Raji (cell line): ENCODE results near the gene GRIK1.

Experiments
- POLR2A ChIP-seq: IDR thresholded peaks from 2 replicates; pipeline ENCODE4 v1.6.1; 2011; ENCODE audit warnings: low read depth, low read length, control low read depth; ENCODE audit not compliant: insufficient read depth

The GRIK1 gene

DNA sequence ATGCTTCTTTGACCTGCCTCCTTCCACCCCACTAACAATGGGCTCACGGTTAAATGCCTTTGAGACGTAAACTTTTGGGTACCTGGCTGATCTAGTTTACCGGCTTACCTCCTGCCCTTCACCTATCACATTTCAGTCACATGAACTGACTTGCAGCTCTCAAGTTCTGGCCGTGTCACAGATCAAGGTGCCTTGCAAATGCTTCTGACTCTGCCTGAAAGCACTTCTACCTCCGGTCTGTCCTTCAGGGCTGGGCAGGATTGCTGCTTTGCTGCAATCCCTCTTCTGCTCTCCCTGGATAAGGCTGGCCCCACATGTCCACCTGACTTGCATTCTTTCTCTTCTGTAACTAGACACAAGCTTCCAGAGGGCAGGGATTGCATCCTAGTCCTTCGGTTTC is 69.0 kb downstream of the GRIK1 start:
- TF ChIP-seq POLR2A = no peak

DNA sequence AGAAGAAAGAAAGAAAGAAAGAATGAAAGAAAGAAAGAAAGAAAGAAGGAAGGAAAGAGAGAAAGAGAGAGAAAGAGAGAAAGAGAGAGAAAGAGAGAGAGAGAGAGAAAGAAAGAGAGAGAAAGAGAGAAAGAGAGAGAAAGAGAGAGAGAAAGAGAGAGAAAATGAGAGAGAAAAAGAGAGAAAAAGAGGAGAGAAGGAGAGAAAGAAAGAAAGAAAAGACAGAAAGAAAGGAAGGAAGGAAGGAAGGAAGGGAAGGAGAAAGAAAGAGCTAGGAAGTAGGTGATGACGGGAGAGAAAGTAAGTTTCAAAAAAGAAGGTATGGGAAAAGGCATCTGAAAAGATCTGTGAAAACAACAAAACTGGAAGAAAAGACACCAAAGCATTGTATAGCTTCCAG is 72.0 kb downstream of the GRIK1 start:
- TF ChIP-seq POLR2A = no peak

DNA sequence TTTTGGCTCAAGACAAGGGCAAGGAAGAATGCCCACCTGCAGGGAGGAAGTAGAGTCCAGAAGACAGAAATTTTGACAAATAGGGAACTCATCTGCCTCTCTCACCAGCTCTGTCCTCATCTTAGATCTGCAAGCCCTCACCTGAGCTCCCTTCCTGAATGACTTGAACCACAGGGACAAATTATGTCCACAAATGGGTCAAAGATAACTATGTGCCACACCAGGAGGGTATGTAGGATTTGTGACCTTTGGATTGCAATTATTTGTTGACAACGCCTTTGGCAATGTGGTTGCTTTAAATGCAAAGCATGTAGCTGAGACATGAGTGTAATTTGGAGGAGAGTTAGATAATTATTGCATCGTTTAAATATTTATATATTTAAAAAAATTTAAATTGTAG is 79.5 kb downstream of the GRIK1 start:
- TF ChIP-seq POLR2A = no peak

DNA sequence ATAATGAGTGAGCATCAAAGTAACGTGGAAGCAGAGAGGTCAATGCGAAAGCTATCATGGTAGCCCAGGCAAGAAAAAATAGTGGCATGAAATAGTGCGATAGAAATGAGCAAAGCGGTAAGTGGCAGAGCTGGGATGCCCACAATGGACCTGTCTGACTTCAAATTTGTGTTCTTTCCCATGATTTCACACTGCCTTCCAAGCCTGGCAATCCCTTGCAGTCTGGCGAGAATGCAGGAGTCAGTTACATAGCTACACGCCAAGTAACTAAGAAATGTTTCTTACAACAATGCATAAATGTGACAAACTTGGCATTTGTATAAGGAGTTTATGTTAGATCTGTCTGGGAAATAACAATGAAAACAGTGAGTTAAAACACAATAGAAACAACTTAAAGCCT is 82.6 kb downstream of the GRIK1 start:
- no peak for TF ChIP-seq POLR2A

DNA sequence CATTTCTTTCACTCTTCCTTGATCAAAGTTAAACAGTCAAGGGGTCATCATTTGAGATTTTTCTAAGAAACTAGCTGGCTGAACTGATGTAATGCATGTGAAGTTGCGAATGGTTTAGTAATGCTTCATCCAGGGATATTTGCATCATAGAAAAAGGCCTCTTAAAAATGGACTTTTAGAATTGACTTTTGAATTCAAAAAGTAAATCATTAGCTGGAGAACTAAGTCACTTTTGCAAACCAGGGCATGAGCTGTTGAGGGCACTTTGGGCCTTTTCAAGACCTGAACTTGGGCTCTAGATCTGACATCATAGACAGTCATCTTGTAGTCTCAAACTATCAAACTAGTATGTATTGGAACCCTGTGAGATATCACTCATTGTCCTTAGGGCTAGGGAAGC is 85.0 kb downstream of the GRIK1 start:
- TF ChIP-seq POLR2A = no peak

DNA sequence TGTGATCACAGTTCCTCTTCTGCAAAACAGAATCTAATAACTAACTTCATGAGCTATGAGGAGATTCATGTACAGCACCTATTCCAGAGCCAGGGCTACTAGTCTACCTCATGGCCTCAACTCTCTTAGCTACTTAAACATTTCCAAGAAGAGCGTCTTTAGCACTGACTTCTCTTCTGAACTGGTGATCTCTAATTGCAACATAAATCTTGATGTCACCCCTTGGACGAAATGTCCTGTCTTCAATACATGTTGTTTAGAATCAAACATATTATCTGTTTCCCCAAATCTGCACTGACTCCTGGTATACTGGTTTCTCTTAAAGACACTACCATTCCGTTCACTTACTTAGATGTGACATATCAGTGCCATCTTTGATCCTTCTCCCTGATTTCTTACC is 88.2 kb downstream of the GRIK1 start:
- TF ChIP-seq POLR2A = no peak

DNA sequence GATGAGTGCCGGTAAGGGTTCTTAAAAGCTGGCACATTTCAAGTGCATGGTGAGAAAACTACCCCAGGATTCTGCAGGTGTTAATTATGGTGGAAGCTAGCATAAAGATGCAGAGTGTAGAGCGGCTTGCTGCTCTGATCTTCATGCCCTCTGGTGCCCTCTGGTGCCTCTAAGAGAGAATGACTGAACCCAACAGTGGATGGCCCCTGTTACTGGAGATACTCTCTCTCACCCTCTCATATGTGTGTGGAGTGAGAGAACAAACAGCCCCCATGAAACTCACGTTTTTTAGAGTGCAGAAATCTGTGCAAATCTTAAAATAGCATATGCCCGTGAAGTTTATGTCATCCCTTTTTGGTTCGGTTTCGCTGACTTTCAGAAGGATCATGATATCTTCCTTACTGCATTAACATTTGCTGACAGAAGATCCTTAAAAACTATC is 90.0 kb downstream of the GRIK1 start:
- TF ChIP-seq POLR2A = no peak

DNA sequence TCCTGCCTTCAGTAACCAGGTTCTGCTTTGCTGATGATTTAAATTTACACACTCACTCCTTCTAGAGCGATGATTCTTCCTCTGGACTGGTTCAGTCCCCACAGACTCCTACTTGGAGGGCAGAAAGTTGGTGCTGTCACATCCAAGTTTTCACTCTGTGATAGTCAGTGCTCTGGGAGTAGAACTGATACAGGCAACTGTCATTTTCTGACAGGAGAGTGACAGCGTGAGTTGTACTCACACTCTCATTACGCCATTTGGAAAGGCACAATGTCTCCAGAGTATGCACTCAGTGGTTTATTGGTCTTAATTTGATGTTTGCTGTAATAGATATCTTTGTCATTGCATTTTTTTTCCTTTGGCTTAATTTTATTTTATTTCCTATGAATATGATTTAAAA is 96.0 kb downstream of the GRIK1 start:
- no peak for TF ChIP-seq POLR2A

DNA sequence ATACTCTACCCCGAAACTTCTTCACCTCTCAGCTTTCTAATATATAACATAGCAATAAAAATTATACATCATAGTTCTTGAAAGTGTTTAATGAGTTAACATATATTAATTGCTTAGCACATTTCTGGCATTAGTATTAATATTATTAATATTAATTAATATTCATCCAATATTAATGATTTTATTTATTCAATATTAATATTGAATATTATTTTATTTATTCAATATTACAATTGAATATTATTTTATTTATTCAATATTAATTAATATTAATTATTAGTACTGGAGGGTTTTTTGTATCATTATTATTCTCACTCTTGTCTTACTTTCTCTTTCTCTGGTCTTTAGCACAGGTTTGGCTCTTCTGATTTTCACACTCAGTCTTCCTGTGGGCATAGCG is 105.2 kb downstream of the GRIK1 start:
- no peak for TF ChIP-seq POLR2A

DNA sequence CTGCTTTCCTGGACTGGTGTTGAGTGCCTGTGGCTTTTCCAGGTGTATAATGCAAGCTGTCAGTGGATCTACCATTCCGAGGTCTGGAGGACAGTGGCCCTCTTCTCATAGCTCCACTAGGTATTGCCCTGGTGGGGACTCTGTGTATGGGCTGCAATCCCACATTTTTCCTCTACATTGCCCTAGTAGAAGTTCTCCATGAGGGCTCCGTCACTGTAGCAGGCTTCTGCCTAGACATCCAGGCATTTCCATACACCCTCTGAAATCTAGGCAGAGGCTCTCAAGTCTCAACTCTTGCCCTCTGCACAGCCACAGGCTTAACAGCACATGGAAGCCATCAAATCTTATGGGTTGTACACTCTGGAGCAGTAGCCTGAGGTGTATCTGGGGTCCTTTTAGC is 107.6 kb downstream of the GRIK1 start:
- no peak for TF ChIP-seq POLR2A

DNA sequence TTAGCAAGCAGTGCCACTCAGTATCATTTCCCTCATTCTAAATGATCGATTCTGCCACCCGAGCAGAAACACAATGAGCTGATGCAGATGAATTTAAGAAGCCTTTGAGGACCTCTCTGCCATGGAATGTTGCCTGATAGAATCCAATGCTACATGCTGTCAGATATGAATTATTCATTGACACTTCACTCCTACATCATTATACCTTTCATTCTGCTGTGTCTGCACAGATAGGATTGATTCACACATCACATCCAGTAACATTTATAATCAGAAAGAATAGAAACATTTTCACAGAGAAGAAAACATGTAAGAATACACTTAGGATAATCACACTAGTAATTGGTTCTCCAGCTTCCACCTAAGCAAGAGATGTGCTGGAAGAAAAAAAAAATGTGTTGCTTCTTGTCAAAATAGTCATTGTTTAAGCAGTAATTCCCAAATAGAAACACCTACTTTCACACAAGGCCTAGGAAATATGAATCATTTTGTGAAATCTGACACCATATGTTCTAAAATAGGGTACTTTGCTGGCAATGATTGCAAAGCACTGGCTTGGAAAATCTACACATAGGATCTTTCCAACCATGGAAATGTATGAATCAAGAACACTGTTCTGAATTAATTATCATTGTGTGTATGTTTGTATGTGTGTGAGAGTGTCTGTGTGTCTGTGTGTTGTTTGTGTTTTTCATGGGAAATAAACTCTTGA is 110.1 kb downstream of the GRIK1 start:
- no peak for TF ChIP-seq POLR2A

DNA sequence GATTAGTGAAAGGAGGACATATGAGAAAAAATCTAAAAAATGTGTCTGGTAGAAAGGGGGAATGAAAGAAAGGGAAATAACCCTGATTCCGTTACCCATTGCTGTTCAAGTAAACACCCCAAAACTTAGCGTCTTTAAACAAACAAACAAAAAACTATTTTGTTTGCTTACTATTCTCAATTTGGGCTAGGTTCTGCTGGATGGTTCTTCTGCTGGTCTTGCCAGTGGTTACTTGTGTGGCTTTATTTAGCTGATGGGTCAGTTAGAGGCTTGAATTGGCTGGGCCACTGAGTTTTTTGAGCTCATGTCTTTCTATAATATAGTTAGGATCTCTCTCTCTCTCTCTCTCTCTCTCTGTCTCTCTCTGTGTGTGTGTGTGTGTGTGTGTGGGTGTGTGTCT is 112.1 kb downstream of the GRIK1 start:
- no peak for TF ChIP-seq POLR2A

DNA sequence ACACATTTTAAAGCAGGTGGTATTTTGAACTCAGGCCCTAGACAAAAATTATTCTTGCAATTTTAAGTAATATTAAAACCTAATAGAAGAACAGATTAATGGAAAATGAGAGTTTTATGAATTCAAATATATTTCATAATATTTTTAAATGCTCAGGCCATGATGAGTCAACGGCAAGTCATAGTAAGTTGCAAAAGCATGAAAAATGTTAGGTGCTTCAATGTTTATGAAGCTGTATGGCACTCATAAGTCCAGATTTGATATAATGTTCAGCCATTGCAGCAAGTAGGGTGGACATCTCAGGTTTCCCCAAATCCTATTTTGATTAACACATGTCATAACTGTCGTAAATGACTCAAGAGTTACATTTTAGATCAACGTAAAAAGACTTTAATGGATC is 112.6 kb downstream of the GRIK1 start:
- no peak for TF ChIP-seq POLR2A

DNA sequence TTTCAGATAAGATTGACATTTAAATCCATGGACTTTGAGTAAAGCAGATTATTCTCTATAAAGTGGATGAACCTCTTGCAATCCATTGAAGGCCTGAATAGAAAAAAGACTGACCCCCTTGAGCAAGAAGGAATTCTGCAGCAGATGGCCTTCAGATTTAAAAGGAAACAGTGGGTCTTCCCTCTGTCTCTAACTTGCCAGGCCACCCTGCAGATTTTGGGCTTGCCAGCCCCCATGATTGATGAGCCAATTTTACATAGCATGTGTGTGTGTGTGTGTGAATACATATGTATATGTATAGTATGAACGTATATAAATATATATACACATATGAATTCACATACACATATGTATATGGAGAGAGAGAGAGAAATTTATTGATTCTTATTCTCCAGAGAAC is 113.4 kb downstream of the GRIK1 start:
- TF ChIP-seq POLR2A = no peak

DNA sequence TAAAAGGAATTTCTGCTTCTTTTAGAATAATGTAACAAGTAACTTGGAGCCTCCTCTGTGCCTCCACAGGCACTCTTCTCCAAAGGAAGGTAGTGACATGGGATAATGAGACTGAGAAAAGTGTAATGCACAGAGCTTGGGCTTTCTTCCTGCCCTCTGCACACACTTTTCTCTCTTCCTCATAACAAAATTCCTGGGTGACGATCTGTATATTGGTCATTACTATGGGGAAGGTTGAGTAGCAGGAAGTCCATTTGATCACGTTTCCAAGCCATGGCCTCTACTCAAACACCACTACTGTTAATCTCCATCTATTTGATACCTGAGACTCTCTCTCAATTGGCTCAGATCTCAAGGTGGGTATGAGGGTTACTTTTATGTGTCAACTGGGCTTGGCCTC is 113.9 kb downstream of the GRIK1 start:
- TF ChIP-seq POLR2A = no peak

DNA sequence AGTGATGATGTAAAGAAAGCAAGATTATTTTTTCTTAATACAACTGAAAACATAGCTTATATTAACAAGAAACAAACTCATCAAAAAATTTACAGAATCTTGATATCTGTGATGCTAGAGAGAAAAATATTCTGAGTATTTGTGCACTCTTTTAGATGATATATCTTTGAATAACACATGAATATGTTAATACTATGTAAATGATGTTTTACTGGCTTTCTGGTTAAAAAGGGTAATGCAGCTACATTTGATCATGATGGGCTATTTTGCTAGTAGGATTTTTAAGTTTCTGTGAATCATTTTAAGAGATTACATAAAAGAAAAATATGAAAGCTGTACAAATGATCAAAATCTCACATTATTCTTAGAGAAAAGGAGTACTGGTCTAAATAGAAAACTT is 114.5 kb downstream of the GRIK1 start:
- no peak for TF ChIP-seq POLR2A

DNA sequence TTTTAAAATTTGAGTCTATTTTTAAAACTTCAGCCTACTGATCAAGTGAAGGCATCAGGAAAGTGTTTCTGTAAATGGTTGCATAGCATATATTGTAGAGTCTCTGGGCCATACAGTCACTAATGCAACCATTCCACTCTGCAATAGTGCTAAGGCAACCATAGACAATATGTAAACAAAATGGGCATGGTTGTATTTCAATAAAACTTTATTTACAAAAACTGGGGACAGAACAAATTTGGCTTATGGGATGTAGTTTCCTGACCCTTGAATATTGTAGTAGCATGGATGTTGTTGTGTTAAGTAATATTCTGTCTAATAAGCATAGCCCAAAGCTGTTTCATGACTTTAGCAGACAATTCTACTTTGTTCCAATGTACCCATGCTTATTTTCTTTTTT is 117.7 kb downstream of the GRIK1 start:
- no peak for TF ChIP-seq POLR2A
